ENCODE data around the gene UCP1. TPM values are rescaled to one million over a fixed set of nuclear protein-coding genes. Genes with fewer than 3 reads are reported as not detected.

The UCP1 gene
- total and polyA plus RNA-seq, 4 donors: not detected

GRCh38 chr4:140523857-140524742 lies 44.7 kb downstream of the UCP1 start, which contains the start of gene ELMOD2:
Gene ELMOD2 (plus strand): TSS chr4:140524168. CDS start chr4:140525429, 1,261 bp downstream.
- Histone ChIP-seq H3K9me3 (ENCODE audit: control insufficient read depth in 4 of 4, low read length in 3 of 4) (no peaks in the 10 kb centered on the region), H3K27me3 (ENCODE audit: control insufficient read depth in 4 of 4, insufficient read depth in 4 of 4, low read length in 3 of 4) (no peaks in the 10 kb centered on the region), H3K9ac (ENCODE audit: low read depth in 1 of 2, low read length in 2 of 2) (peak within 1 kb of the TSS; percentile 7 to 86), H3K27ac (ENCODE audit: low read depth in 1 of 2, low read length in 2 of 2) (peak within 1 kb of the TSS; percentile 70 to 75), H3K4me1 (ENCODE audit: control insufficient read depth in 4 of 4, insufficient read depth in 4 of 4, low read length in 3 of 4) (peaks cover 0 to 17% (median 3%) of the 10 kb centered on the region in 4 donors), H3K36me3 (ENCODE audit: control insufficient read depth in 4 of 4, insufficient read depth in 3 of 4, low read depth in 1 of 4, low read length in 3 of 4) (peaks cover 0 to 7% (median 4%) of the 10 kb centered on the region in 4 donors), H3K4me3 (ENCODE audit: low read depth in 1 of 3, low read length in 3 of 3) (peak within 1 kb of the TSS; percentile 95 to 100 (median 97))
- peak; percentile 97 for DNase-seq (ENCODE audit: low spot score)
- TF ChIP-seq FOXA1 (IDR thresholded peaks at IDR 0.05) (no peak), REST (IDR thresholded peaks at IDR 0.05) (peak; percentile 8), ATF3 (IDR thresholded peaks at IDR 0.05) (no peak), EGR1 (IDR thresholded peaks at IDR 0.05; ENCODE audit: low read depth in 2 of 2) (no peak), JUND (IDR thresholded peaks at IDR 0.05) (peak; percentile 5 to 60), GABPA (IDR thresholded peaks at IDR 0.05 in 1 of 2, conservative IDR thresholded peaks at IDR 0.05 in 1 of 2) (peak; percentile 75 to 91), HNF4A (conservative IDR thresholded peaks at IDR 0.05) (peak; percentile 69 to 80), YY1 (IDR thresholded peaks at IDR 0.05) (peak; percentile 33), SP1 (IDR thresholded peaks at IDR 0.05) (peak; percentile 74), RXRA (IDR thresholded peaks at IDR 0.05) (peak; percentile 37 to 59), RAD21 (IDR thresholded peaks at IDR 0.05) (peak; percentile 59 to 72), HNF4G (IDR thresholded peaks at IDR 0.05) (peak; percentile 37), MAX (IDR thresholded peaks at IDR 0.05) (peak; percentile 46), CTCF (IDR thresholded peaks at IDR 0.05; ENCODE audit: low read depth, low read length, missing input control) (peak; percentile 89), NR2F2 (IDR thresholded peaks at IDR 0.05) (peak; percentile 52), FOXA2 (IDR thresholded peaks at IDR 0.05) (no peak), TAF1 (conservative IDR thresholded peaks at IDR 0.05) (no peak), ZBTB33 (IDR thresholded peaks at IDR 0.05) (no peak)
- WGBS: under 1% methylated on average over 77 of the region's 77 CpGs

Data from liver (tissue), 9 donors.